Mucosa of stomach (tissue), 1 donor: ENCODE data around the gene IGSF23.
"Not testable (repeated sequence)": the region's sequence is repeated elsewhere in the genome, so short reads cannot be mapped to it uniquely, and the experiment has no call there.

Experiments
- H3K27me3 ChIP-seq: one replicate; pipeline ENCODE4 v1.7.0; 2013; ENCODE audit warnings: mild to moderate bottlenecking, low read length; ENCODE audit not compliant: control insufficient read depth, insufficient read depth
- H3K36me3 ChIP-seq: one replicate; pipeline ENCODE4 v1.7.0; 2013; ENCODE audit warnings: low read length; ENCODE audit not compliant: control insufficient read depth, insufficient read depth
- H3K4me1 ChIP-seq: one replicate; pipeline ENCODE4 v1.7.0; 2013; ENCODE audit warnings: mild to moderate bottlenecking, low read length; ENCODE audit not compliant: control insufficient read depth, insufficient read depth
- H3K4me3 ChIP-seq: one replicate; pipeline ENCODE4 v1.7.0; 2013; ENCODE audit warnings: low read length
- H3K9ac ChIP-seq: one replicate; pipeline ENCODE4 v1.7.0; 2013; ENCODE audit warnings: mild to moderate bottlenecking, low read length, moderate library complexity
- H3K9me3 ChIP-seq: one replicate; pipeline ENCODE4 v1.7.0; 2013; ENCODE audit warnings: mild to moderate bottlenecking, low read length, moderate library complexity; ENCODE audit not compliant: control insufficient read depth
- donor health status: Pancreatic carcinoma.

Gene IGSF23

DNA sequence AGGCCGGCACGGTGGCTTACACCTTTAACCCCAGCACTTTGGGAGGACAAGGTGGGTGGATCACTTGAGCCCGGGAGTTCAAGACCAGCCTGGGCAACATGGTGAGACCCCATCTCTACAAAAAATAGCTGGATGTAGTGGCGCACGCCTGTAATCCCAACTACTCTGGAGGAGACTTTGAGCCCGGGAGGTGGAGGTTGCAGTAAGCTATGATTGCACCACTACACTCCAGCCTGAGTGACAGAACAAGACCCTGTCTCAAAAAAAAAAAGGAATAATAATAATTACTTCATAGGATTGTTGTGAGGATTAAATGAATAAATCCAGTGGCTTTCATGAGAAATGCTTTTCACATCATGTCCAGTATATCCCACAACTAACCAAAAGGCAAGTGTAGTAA, 8.0 kb downstream of the IGSF23 start:
- Histone ChIP-seq H3K4me3 (no peak overlapping the region), H3K9me3 (no peaks in the 10 kb centered on the region), H3K9ac (no peak overlapping the region), H3K36me3 (no peaks in the 10 kb centered on the region), H3K27me3 (no peaks in the 10 kb centered on the region), H3K4me1 (no peaks in the 10 kb centered on the region)

DNA sequence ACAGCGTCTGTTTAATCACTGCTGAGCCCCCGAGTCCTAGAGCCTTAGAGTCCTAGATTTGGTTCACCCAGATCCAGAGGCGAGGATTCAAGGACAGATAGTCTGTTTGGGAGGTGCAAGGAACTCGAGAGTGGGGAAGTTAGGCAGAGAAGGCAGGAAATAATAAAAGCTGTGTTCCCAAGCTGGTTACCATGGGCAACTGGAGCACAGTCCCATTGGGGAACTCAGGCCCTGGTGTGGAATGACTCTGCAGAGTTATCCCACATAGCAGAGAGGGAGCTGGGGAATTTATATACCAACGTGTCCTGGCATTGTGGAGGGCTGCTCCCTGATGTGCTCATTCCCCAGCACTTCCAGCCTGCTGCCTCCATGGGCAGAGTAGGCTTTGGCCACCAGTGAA, 9.7 kb downstream of the IGSF23 start:
- Histone ChIP-seq H3K36me3 (no peaks in the 10 kb centered on the region), H3K9me3 (no peaks in the 10 kb centered on the region), H3K27me3 (no peaks in the 10 kb centered on the region), H3K9ac (no peak overlapping the region), H3K4me1 (no peaks in the 10 kb centered on the region), H3K4me3 (no peak overlapping the region)

DNA sequence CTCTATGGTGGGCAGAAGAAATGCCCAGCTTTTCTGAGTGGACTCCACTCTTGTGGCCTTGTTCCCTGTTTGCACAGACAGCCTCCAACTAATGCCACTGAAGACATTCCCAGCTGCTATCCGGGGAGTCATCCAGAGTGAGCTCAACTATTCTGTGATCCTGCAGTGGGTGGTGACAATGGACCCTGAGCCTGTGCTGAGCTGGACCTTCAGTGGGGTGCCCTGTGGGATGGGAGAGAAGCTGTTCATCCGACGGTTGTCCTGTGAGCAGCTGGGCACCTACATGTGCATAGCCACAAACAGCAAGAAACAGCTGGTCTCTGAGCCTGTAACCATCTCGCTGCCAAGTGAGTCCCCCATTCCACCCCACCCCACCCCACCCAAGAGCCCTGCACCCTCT, 10.3 kb downstream of the IGSF23 start:
- Histone ChIP-seq H3K36me3 (no peaks in the 10 kb centered on the region), H3K9ac (no peak overlapping the region), H3K27me3 (no peaks in the 10 kb centered on the region), H3K9me3 (no peaks in the 10 kb centered on the region), H3K4me3 (no peak overlapping the region), H3K4me1 (no peaks in the 10 kb centered on the region)

DNA sequence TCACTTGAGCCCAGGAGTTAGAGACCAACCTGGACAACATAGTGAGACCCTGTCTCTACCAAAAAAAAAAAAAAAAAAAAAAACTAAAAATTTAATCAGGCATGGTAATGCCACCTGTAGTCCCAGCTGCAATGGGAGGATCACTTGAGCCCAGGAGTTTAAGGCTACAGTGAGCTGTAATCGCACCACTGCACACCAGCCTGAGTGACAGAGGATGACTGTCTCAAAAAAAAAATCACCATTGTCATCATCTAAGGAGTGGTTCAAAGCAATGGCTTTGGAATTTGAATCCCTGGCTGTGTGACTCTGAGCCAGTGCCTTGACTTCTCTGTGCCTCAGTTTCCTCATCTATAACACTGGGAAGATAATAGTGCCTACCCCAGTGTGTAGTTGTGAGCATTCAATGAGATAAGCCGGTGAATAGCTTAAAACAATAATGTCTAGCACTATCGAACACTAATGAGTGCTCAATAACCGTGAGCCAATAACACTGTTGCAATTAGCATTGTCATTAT, 11.5 kb downstream of the IGSF23 start:
- Histone ChIP-seq H3K9ac (no peak overlapping the region), H3K9me3 (no peaks in the 10 kb centered on the region), H3K4me1 (no peaks in the 10 kb centered on the region), H3K36me3 (no peaks in the 10 kb centered on the region), H3K27me3 (no peaks in the 10 kb centered on the region), H3K4me3 (no peak overlapping the region)

DNA sequence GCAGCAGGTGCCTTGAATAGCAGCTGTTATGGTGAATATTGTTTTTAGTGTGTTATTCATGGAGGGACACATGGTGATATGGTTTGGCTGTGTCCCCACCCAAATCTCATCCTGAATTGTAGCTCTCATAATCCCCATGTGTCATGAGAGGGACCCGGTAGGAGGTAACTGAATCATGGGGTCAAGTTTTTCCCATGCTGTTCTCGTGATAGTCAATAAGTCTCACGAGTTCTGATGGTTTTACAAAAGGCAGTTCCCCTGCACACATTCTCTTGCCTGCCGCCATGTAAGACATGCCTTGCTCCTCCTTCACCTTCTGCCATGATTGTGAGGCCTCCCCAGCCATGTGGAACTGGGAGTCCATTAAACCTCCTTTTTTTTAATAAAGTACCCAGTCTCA, 12.3 kb downstream of the IGSF23 start:
- H3K36me3 ChIP-seq, H3K27me3 ChIP-seq, H3K9me3 ChIP-seq, H3K4me1 ChIP-seq, H3K9ac ChIP-seq, H3K4me3 ChIP-seq: not testable (repeated sequence)

DNA sequence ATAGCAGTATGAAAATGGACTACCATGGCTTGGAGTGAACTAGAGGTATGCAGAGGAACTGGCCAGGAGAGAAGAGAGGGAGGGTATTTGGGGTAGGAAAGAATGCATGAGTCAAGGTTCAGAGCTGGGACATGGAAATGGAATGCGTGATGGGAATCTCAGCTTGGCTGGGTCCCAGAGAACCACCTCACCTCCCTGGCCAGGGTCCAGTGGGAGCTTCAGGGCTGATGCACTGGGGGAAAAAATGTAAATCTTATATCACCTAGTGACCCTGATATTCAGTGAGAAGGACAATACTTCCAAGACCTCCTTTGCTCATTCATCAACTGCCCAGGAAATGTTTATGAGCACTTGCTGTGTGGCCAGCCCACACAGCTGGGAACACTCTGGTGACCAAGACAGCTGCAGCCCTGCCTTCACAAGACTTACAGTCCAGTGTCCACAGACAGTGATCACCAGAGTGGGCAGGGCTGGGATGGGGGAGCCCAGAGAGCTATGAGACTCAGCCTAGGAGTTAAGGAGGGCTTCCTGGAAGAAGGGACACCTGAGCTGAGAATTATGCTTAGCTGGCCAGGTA, 12.8 kb downstream of the IGSF23 start:
- no peaks in the 10 kb centered on the region for H3K4me1 ChIP-seq
- no peak overlapping the region for H3K4me3 ChIP-seq
- H3K9me3 ChIP-seq = no peaks in the 10 kb centered on the region
- H3K36me3 ChIP-seq = no peaks in the 10 kb centered on the region
- H3K27me3 ChIP-seq = no peaks in the 10 kb centered on the region
- H3K9ac ChIP-seq = no peak overlapping the region

DNA sequence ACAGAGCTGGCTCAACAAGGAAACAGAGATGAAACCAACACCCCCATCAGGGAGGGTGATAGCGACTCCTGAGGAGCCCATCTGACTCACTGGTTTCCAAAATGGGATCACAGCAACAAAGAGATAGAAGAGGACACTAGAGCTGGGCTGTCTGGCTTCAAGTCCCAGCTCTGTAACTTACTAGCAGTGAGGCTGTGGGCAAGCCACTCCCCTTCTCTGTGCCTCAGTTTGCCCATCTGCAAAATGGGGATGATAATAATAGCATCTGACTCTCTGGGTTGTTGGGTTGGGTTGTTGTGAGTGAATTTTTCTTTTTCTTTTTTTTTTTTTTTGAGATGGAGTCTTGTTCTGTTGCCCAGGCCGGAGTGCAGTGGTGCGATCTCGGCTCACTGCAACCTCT, 14.3 kb downstream of the IGSF23 start:
- no peak overlapping the region for H3K9ac ChIP-seq
- H3K27me3 ChIP-seq = no peaks in the 10 kb centered on the region
- H3K9me3 ChIP-seq = no peaks in the 10 kb centered on the region
- H3K36me3 ChIP-seq = no peaks in the 10 kb centered on the region
- H3K4me3 ChIP-seq = no peak overlapping the region
- H3K4me1 ChIP-seq = no peaks in the 10 kb centered on the region

DNA sequence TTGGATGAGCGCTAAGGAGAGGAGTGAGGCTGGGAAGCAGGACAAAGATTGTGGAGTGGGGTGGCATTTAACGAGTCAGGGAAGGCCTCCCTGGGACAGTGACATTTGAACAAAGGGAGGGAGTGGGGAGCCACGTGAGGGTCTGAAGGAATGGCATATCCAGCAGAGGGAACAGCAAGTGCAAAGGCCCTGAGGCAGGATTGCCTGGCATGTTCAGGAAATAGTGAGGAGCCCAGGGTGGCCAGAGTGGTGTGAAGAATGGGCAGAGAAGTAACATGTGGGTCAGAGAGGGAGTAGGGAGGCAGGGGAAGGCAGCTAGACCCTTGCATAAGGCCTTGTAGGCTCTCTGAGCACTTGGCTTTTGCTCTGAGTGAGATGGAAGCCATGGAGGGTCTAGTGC, 15.4 kb downstream of the IGSF23 start:
- Histone ChIP-seq H3K9ac (no peak overlapping the region), H3K9me3 (no peaks in the 10 kb centered on the region), H3K4me3 (no peak overlapping the region), H3K27me3 (no peaks in the 10 kb centered on the region), H3K36me3 (no peaks in the 10 kb centered on the region), H3K4me1 (no peaks in the 10 kb centered on the region)

DNA sequence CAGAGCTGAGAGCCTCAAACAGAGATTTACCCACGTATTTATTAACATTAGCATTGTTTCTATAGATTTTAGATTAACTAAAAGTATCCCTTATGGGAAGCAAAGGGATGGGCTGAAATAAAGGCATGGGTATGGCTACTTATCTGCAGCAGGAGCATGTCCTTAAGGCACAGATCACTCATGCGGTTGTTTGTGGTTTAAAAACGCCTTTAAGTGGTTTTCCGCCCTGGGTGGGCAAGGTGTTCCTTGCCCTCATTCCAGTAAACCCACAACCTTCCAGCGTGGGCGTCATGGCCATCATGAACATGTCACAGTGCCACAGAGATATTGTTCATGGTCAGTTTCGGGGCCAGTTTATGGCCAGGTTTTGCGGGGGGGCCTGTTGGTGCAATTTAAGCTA, 18.2 kb downstream of the IGSF23 start:
- H3K9me3 ChIP-seq, H3K27me3 ChIP-seq, H3K4me1 ChIP-seq, H3K9ac ChIP-seq, H3K36me3 ChIP-seq, H3K4me3 ChIP-seq: not testable (repeated sequence)

DNA sequence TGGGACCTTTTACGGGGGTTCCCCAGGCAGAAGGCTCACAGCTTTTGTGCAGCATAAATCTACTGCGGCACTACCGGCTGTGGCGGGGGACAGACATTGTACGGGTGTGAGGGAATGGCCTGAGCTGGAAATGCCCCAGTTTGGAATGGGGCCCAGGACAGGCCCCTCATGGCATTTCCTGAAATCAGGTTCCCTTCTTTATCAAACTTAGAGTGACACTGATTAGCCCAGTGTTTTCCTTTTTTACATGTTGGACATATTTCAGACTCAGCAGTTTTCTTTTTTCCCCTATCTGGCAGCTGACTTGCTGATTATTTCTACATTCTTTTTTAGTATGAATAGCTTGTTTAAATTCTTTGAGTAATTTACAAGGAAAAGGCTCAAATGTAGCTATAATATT, 20.7 kb downstream of the IGSF23 start:
- not testable (repeated sequence) for H3K9me3 ChIP-seq, H3K36me3 ChIP-seq, H3K9ac ChIP-seq, H3K27me3 ChIP-seq, H3K4me3 ChIP-seq
- peaks cover 16% of the 10 kb centered on the region for H3K4me1 ChIP-seq

DNA sequence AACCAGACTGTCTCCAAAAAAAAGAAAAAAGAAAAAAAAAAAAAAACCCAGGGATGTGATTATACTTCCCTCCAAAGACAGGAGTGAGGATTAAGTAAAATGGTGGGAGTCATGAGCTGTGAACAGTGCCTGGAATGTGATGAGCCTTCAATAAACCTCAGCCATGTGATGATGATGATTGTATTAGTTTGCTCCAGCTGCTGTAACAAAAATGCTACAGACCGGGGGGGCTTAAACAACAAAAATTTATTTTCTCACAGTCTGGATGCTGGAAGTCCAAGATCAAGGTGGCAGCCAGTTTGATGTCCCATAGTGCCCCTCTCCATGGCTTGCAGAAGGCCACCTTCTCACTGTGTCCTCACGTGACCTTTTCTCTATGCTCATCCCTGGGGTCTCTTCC, 21.4 kb downstream of the IGSF23 start:
- Histone ChIP-seq H3K9me3 (no peaks in the 10 kb centered on the region), H3K4me1 (peaks cover 16% of the 10 kb centered on the region), H3K27me3 (no peaks in the 10 kb centered on the region), H3K36me3 (no peaks in the 10 kb centered on the region), H3K4me3 (no peak overlapping the region), H3K9ac (no peak overlapping the region)

DNA sequence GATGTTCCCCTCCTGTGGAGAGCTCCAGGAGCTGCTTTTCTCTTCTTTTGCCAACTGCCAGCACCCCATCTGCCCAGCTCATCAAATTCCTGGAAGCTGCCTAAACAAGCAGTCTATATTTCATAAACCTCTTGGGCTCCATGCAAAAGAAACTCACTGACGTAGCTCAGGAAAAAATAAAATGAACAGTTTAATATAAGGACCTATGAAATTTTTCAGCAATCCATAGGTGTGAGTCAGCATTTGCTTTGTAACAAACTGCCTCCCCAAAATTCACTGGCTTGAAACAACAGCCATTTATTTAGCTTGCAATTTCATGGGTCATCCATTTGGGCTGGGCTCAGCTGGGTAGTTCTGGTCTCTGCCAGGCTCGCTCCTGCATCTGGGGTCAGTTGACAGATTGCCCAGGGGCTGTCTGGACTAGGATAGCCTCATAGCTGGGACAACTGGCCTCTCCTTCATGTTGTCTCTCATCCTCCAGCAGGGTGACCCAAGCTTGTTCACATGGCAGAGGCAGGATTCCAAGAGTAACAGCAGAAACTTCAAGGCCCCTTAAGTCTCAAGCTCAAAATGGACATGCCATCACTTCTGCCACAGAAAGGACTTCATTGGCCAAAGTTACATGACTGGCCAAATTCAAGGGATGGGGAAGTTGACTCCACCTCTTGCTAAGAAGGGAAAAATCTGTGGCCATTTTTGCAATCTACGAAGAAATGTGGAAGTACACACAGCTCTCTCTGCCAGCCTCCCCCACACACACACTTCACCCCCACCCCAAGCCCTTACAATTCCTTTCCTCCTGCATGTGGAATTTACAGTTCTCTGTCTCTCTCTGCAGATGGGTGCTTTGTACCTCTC, 22.4 kb downstream of the IGSF23 start:
- peaks cover 16% of the 10 kb centered on the region for H3K4me1 ChIP-seq
- H3K27me3 ChIP-seq = no peaks in the 10 kb centered on the region
- no peak overlapping the region for H3K9ac ChIP-seq
- no peak overlapping the region for H3K4me3 ChIP-seq
- no peaks in the 10 kb centered on the region for H3K9me3 ChIP-seq
- H3K36me3 ChIP-seq = no peaks in the 10 kb centered on the region
